Cerebellar cortex (tissue), 1 donor: Measurements from ENCODE around the gene KRTAP10-7.
"Not testable (repeated sequence)": the region's sequence is repeated elsewhere in the genome, so short reads cannot be mapped to it uniquely, and the experiment has no call there.

Source experiments
- DNase-seq: peaks from one replicate; pipeline ENCODE4 v3.0.0-alpha.2; 2015; ENCODE audit warnings: low spot score

Gene KRTAP10-7

DNA sequence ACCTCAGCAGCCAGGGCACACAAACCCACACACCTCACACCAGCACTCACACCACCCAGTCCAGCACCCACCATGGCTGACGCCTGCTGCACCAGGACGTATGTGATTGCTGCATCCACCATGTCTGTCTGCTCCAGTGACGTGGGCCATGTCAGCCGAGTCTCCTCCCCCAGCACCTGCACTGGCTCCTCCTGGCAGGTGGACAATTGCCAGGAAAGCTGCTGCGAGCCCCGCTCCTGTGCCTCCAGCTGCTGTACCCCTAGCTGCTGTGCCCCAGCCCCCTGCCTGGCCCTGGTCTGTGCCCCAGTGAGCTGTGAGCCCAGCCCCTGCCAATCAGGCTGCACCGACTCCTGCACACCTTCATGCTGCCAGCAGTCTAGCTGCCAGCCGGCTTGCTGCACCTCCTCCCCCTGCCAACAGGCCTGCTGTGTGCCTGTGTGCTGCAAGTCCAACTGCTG, 11.7 kb downstream of the KRTAP10-7 start, which contains the start of gene KRTAP10-8:
Gene KRTAP10-8 (plus strand): TSS at position 51 of the 458 bp plus-strand sequence. CDS start 22 bp downstream, at position 73.
- DNase-seq, result no peak

DNA sequence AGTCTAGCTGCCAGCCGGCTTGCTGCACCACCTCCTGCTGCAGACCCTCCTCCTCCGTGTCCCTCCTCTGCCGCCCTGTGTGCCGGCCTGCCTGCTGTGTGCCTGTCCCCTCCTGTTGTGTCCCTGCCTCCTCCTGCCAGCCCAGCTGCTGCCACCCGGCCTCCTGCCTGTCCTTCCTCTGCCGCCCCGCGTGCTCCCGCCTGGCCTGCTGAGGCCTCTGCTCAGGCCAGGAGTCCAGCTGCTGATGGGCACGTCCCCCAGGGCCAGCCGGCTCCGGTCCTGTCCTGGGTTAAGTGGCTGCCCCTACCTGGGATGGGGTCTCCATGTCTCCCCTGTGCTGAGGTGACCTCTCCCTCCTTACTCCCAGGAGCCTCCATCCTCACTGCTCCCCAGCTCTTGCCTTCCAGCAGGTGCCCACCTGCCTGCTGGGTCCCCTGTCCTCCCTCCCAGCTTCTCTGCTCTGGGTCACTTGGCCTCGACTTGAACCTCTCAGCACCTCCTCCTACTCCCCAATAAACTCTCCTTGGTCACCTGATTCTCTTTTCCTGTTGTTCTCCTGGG, 12.4 kb downstream of the KRTAP10-7 start:
- no peak for DNase-seq

DNA sequence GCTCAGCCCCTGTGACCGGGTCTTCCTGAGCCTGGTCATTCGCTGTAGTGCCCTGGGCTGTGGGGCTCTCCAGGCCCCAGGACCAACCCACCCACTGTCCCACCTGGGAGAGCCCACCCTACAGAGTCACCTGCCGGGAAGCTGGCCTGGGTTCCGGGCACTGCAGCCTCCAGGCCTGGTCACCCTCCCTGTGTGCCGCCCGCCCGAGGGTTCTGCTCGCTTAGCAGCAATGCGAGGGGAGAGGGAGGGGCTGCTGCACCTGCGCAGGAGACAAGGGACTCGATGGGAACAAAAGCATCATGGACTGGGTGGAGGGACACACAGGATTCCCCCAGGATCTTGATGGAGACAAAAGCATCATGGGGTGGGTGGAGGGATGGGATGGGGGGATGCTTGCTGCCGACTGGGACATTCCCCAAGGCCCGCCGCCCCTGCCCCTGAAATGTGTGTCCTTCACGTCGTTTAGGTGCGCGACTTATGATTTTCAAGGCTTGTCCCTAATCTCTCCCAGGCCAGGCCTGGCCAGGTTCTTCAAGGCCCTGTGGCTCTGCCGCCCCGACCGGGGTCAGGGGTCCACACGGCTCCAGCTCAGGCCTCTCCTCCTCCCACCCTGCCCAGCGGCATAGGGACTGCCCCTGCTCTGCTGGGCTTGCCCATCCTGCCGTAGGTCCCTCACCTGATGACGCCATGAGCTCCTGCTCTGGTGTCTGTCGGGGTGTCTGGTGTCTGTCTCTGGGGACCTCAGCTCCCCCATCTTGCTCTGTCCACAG, 13.2 kb downstream of the KRTAP10-7 start:
- no peak for DNase-seq

GRCh38 chr21:44614161-44614631, 13.8 kb downstream of the KRTAP10-7 start:
- no peak for DNase-seq

- DNase-seq, result no peak
Observed at GRCh38 chr21:44614961-44615391, 14.6 kb downstream of the KRTAP10-7 start.

GRCh38 chr21:44615466-44615865, 15.1 kb downstream of the KRTAP10-7 start:
- DNase-seq, result no peak

DNA sequence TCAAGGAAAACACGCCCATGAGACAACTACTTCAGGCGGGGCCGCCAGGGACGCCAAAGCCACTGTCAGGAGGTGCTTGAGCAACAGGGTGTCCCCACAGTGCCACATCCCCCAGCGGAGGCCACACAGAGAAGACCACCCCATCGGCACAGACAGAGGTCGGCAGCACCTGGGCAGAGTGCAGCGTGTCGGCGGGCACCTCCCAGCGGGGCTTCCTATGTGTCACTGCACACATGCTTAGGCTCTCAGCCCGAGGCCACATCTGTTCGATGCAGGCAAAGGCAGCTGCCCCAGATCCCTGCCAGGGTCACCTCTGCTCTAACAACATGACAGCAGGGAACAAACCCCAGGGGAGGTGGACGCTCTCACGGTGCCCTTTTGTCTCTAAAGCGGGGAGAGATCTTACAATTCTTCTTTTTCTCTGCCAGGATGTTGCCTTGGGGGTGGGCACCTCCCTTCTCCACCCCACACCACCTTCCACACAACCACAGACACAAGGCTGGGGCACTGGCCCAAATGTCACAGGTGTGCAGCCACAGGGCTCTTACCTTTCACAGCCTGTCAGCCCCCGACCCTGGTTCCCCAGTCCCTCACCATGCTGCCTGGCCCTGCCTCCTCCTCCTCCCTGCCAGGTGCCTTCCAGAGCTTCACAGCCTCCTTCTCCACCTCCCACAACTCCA, 15.7 kb downstream of the KRTAP10-7 start:
- no peak for DNase-seq

DNA sequence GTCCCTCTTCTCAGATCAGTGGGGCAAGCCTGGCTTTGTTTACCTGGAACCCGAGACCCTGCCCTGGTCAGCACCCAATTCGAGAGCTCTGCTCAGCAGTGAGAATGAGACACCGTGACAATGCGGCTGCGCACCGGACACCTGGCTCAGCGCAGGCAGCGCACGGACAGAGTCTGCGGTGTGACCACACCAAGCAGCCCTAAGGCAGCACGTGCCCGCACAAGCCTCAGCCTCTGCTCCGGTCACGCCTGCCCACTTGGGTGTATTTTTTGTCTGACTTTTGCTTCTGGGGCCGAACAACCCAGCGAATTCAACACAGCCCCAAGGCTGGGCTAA, 16.2 kb downstream of the KRTAP10-7 start:
- no peak for DNase-seq

DNA sequence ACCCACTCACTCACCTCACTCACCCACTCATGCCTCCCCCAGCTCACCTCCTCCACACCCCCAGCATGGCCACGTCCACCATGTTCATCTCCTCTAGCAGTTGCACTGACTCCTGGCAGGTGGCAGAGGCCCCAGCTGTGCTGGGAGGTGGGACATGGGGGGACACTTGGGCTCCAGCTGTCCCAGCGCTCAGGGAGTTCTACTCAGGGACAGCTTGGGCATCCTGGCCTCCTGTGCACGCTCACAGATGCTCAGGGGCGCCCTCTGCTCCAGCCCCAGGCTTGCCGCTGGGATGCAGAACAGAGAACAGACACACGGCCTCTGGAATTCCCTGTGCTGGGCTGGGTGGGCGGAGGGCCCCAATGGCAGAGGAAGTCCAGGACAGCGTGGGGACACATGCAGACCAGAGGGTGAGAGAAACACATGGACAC, 16.7 kb downstream of the KRTAP10-7 start:
- no peak for DNase-seq

DNA sequence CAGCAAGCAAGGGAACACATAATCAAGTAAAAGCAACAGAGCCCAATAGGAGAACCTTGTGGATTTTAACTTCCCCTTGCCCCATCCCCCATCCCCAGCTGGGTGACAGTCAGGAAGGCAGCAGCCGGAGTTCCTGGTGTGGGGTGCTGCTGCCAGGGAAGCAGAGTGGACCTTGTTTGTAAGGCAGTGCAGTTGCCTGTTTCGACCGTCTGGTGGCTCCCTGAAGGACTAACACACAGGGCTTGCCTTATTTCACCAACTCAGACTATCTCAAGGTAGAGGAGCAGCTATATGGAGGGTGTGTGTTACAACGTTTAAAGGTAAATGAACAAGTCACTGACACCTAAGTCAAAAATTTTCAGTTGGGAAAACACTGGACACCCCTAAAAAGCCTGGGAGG, 18.1 kb downstream of the KRTAP10-7 start:
- no peak for DNase-seq

- no peak for DNase-seq
Observed at GRCh38 chr21:44618909-44619308, 18.5 kb downstream of the KRTAP10-7 start.

GRCh38 chr21:44619886-44620285, 19.5 kb downstream of the KRTAP10-7 start:
- no peak for DNase-seq

DNA sequence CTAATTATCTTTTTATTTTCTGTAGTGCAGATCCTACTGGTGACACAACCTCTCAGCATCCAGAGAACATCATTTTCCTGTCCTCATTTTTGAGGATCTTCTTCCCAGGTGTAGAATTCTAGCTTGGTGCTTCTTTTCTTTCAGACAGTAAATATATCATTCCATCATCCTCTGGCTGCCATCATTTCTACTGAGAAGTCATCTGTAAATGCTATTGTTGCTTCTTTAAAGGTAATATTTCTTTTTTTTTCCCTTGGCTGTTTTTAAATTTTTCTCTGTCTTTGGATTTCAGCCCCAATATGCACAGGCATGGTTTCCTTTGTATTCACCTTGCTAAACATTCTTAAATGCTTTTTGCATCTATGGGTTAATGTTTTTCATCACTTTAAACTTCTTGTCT, 23.2 kb downstream of the KRTAP10-7 start:
- DNase-seq, result no peak

DNA sequence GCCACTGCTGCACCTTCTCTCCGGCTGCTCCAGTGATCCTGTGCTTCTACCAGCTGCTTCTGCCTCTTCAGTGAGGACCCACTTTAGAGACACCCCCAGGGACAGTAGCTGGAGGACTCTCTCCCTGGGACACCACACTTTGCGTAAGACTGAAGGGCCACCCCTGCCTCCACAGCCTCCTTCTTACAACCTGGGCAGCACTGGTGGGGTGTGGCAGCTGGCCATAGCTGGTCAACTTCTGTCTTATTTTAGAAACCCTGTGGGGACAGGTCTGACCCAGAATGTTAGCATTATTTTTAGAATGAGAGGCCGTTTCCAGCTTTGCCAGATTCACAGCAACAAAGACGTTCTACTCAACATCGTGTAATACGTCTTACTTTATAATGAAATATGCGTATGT, 25.4 kb downstream of the KRTAP10-7 start:
- no peak for DNase-seq

DNA sequence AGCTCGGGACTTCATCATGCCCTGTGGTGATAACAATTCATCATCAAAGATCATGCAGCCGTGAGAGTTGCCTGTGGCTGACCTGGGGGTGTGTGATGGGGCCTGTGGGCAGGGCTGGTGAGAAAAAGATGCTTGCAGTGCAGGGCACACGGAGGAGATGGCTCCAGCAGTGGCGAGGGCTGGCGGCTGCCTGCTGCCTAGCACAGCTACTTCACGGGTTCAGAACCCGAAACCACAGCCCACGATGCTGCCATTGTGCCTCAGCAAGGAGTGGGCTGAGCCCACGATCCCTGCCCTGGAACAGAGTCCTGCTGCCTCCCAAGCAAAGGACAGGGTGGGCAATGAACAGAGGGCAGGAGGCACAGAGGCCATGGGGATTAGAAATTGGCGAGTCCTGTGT, 25.9 kb downstream of the KRTAP10-7 start:
- DNase-seq, result no peak

GRCh38 chr21:44626673-44627143, 26.3 kb downstream of the KRTAP10-7 start, which contains the start of gene KRTAP10-9:
KRTAP10-9 (plus strand) TSS chr21:44627093; CDS start chr21:44627172, 79 bp downstream.
- no peak for DNase-seq

- peak; percentile 5 for DNase-seq
Observed at GRCh38 chr21:44627181-44627822, 26.9 kb downstream of the KRTAP10-7 start.

DNA sequence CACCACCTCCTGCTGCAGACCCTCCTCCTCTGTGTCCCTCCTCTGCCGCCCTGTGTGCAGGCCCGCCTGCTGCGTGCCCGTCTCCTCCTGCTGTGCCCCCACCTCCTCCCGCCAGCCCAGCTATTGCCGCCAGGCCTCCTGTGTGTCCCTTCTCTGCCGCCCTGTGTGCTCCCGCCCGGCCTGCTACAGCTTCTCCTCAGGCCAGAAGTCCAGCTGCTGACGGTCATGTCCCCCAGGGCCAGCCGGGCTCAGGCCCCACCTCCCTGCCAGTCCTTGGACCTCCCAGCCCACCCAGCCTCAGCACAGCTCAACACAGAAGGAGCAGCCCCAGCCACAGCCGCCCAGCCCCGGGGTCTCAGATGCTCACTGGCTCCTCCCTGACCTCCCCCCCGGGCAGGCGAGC, 27.4 kb downstream of the KRTAP10-7 start:
- DNase-seq, result not testable (repeated sequence)

- no peak for DNase-seq
Observed at GRCh38 chr21:44628707-44629391, 28.5 kb downstream of the KRTAP10-7 start.

DNA sequence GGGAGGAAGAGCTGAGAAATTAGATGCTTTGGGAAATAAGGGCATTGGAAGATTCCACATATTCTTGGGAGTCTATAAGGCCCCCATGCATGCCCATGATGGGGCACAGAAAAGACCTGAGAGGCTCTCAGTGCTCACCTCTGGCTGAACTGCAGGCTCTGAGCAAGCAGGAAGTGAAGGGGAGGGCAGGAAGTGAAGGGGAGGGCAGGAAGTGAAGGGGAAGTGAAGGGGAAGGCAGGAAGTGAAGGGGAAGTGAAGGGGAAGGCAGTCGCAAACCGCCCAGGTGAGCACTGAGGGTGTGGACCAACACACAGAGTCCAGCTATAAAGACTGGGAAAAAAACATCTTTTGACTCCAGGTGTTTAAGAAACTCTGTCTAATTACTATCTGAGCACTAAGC, 30.0 kb downstream of the KRTAP10-7 start:
- DNase-seq, result no peak

GRCh38 chr21:44632067-44632466, 31.7 kb downstream of the KRTAP10-7 start:
- DNase-seq, result no peak
